Ascending aorta (tissue), 2 donors: ENCODE results near the gene PDHA2. TPM values are rescaled to one million over a fixed set of nuclear protein-coding genes. Genes with fewer than 3 reads are reported as not detected.

ENCODE experiments used
- DNase-seq, 2 donors: peaks; one replicate each; pipeline ENCODE4 v3.0.0-alpha.2; 2019; ENCODE audit warnings: low spot score in 2 of 2
- H3K27ac ChIP-seq, 2 donors: fragments of 200-600 bp; sonication (generic); one replicate each; pipeline ENCODE4 v1.5.1; 2016 to 2017; ENCODE audit warnings: mild to moderate bottlenecking in 1 of 2
- H3K27me3 ChIP-seq: fragments of 200-600 bp; sonication (generic); one replicate; pipeline ENCODE4 v1.5.1; 2017
- H3K36me3 ChIP-seq, 2 donors: fragments of 200-600 bp; sonication (generic); one replicate each; pipeline ENCODE4 v1.5.1; 2016
- H3K4me1 ChIP-seq, 2 donors: fragments of 200-600 bp; sonication (generic); one replicate each; pipeline ENCODE4 v1.5.1; 2016 to 2017; ENCODE audit warnings: mild to moderate bottlenecking in 1 of 2
- H3K4me3 ChIP-seq, 2 donors: fragments of 200-600 bp; sonication (generic); one replicate each; pipeline ENCODE4 v1.5.1; 2016 to 2017; ENCODE audit warnings: mild to moderate bottlenecking in 1 of 2
- H3K9me3 ChIP-seq, 2 donors: fragments of 200-600 bp; sonication (generic); one replicate each; pipeline ENCODE4 v1.5.1; 2016
- intact Hi-C: fragments of 100-400 bp; cut with DNase I; formaldehyde crosslinking; loops from one replicate; pipeline ENCODE4 v1.15.1; 2023
- total RNA-seq: library from RNA; depleted of rRNA; stranded (reverse); fragments of >200 nt; gene quantifications from one replicate; pipeline ENCODE4 v1.1.0, GENCODE V29; 2016
- TF ChIP-seq, protein P1 (sequence below), 3 experiments: fragments of 200-600 bp in 2 of 3; fragments of 450-650 bp in 1 of 3; sonication (generic) in 2 of 3; IDR thresholded peaks; one replicate each; pipeline ENCODE4 v1.5.1; 2016 to 2019; ENCODE audit warnings: antibody characterized with exemption in 3 of 3, mild to moderate bottlenecking in 1 of 3, moderate library complexity in 1 of 3

The PDHA2 gene
- total RNA-seq, 1 donor from 2014 or later, result not detected

DNA sequence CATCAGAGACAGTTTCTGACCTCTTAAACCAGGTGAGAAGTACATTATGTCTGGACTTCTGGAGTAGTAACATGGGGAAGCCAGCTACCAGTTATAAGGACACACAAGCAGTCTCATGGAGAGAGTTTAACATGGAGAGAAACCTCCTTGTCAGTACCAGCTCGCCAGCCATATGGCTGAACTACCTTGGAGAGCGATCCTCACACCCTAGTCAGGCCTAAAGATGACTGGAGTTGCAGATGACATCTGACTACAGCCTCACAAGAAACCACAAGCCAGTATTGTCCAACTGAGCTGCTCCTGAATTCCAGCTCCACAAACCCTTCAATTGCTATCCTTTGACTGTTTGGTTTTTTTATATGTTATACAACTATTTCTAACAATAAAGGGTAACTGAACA, 49.8 kb downstream of the PDHA2 start:
- intact Hi-C loops, result no loop called here
- Histone ChIP-seq H3K36me3 (no peaks in the 10 kb centered on the region), H3K9me3 (no peaks in the 10 kb centered on the region), H3K27ac (no peak overlapping the region), H3K4me3 (no peak overlapping the region), H3K27me3 (no peaks in the 10 kb centered on the region), H3K4me1 (no peaks in the 10 kb centered on the region)
- no peak for DNase-seq
- TF ChIP-seq, protein P1, sequence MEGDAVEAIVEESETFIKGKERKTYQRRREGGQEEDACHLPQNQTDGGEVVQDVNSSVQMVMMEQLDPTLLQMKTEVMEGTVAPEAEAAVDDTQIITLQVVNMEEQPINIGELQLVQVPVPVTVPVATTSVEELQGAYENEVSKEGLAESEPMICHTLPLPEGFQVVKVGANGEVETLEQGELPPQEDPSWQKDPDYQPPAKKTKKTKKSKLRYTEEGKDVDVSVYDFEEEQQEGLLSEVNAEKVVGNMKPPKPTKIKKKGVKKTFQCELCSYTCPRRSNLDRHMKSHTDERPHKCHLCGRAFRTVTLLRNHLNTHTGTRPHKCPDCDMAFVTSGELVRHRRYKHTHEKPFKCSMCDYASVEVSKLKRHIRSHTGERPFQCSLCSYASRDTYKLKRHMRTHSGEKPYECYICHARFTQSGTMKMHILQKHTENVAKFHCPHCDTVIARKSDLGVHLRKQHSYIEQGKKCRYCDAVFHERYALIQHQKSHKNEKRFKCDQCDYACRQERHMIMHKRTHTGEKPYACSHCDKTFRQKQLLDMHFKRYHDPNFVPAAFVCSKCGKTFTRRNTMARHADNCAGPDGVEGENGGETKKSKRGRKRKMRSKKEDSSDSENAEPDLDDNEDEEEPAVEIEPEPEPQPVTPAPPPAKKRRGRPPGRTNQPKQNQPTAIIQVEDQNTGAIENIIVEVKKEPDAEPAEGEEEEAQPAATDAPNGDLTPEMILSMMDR (IDR thresholded peaks at IDR 0.05), result no peak
